Large intestine (tissue), 3 donors: ENCODE data around the gene HOXA11. TPM values are rescaled to one million over a fixed set of nuclear protein-coding genes. Genes with fewer than 3 reads are reported as not detected.

Source experiments
- DNase-seq, 2 donors: peaks; one replicate each; pipeline versions ENCODE4 v3.0.0 to v3.0.0-alpha.2; 2013
- H3K27ac ChIP-seq: one replicate; pipeline ENCODE4 v1.5.1; 2013; ENCODE audit warnings: low read length
- H3K27me3 ChIP-seq: 2 replicates; pipeline ENCODE4 v1.6.1; 2013; ENCODE audit warnings: low read length; ENCODE audit not compliant: control insufficient read depth, insufficient read depth
- H3K36me3 ChIP-seq: 2 replicates; pipeline ENCODE4 v1.6.1; 2013; ENCODE audit warnings: low read length; ENCODE audit not compliant: control insufficient read depth, insufficient read depth
- H3K4me1 ChIP-seq: one replicate; pipeline ENCODE4 v1.6.1; 2013; ENCODE audit warnings: low read length; ENCODE audit not compliant: control insufficient read depth, insufficient read depth
- H3K4me3 ChIP-seq: one replicate; pipeline ENCODE4 v1.5.1; 2013; ENCODE audit warnings: low read length
- H3K9me3 ChIP-seq: one replicate; pipeline ENCODE4 v1.6.1; 2013; ENCODE audit warnings: mild to moderate bottlenecking, low read depth, low read length, moderate library complexity; ENCODE audit not compliant: control insufficient read depth
- WGBS: methylation state at CpG from one replicate; pipeline ENCODE4 v1.1.5; 2013; ENCODE audit warnings: low lambda C conversion rate; ENCODE audit not compliant: insufficient coverage; 5-methylcytosine and 5-hydroxymethylcytosine counted together
- polyA plus RNA-seq: library from polyadenylated mRNA; unstranded; fragments of 120-200 nt; gene quantifications from one replicate; pipeline ENCODE4 v1.2.1, GENCODE V29; 2013

HOXA11 gene
- polyA plus RNA-seq, 1 donor = not detected

DNA sequence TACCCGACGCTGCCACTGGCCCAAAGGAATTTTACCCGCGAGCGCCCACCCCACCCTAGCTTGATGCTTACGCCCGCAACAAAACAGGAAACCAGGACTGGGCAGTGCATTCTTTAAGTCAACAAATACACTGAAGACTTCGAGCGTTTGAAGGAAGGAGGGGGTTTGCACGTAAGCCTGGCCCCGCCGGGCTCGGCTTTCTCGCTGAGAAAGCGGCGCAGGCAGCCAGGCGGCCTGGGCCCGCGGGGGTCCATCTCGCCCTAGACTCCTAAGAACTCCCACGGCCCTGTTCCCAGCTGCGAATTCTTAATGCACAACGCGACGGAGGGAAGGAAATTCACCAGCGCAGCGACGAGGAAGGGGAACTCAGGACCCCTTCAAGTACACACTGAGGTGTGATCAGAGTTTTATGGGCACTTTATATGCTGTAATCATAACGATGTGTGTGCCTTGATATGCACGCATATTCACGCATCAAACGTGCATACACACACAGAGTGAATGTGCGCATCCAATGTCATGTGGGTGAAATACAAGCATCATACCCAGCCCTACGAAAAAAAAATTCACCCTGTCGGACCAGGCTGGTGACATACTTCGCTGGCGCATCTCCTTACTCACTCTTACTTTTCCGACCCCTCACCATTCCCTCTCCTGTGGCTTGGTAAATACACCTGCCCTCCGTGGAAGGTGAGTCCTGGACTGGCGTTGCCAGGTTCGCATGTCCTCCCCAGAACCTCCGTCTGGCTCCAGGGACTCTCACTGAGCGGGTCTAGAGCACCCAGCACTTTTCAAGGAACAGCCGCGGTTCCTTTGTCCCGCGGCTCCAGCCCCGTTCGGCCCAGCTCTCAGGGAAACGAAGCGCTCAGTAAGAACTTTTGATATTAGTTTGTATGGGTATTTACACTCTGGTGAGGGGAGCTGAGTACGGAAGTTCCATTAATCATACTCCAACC is 20.6 kb upstream of the HOXA11 start:
- 0% methylated on average over 1 of the region's 52 CpGs for WGBS

DNA sequence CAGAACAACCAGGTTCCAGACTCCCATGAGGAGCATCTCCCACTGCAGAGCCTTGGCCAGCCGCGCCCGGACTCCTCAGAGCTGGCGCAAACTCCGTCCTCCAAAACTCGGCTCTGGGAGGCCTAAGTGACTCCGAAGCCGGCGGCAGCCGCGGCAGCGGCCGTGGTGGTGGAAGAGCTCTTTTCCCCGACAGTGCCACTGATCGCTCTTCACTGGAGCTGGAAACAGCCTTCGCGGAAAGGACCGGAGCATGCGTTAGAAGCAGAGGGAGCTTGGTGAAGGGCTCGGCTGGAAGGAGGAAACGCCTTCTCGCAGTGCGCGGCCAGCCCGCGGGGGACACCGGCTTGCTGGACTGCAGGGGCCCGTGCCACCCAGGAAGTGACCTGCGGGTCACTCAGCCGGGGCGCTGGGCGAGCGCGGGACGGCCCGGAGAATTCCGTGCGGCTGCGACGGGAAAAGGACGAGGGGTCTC is 19.9 kb upstream of the HOXA11 start:
- H3K27me3 ChIP-seq = peaks cover 98% of the 10 kb centered on the region
- peak in 1 of 2 donors; percentile 30 for DNase-seq
- H3K36me3 ChIP-seq = no peaks in the 10 kb centered on the region
- peaks cover 10% of the 10 kb centered on the region for H3K9me3 ChIP-seq
- no CpG with 5 or more reads among the region's 41 CpGs for whole genome bisulfite sequencing
- H3K4me1 ChIP-seq = peaks cover 27% of the 10 kb centered on the region
- H3K27ac ChIP-seq = no peak overlapping the region
- no peak overlapping the region for H3K4me3 ChIP-seq

More for the DNA sequence above, 20.6 kb upstream of the HOXA11 start:
- Histone ChIP-seq H3K27ac (no peak overlapping the region), H3K4me1 (peaks cover 30% of the 10 kb centered on the region), H3K27me3 (peaks cover 99% of the 10 kb centered on the region), H3K4me3 (no peak overlapping the region), H3K9me3 (peaks cover 10% of the 10 kb centered on the region), H3K36me3 (no peaks in the 10 kb centered on the region)
- no peak for DNase-seq

DNA sequence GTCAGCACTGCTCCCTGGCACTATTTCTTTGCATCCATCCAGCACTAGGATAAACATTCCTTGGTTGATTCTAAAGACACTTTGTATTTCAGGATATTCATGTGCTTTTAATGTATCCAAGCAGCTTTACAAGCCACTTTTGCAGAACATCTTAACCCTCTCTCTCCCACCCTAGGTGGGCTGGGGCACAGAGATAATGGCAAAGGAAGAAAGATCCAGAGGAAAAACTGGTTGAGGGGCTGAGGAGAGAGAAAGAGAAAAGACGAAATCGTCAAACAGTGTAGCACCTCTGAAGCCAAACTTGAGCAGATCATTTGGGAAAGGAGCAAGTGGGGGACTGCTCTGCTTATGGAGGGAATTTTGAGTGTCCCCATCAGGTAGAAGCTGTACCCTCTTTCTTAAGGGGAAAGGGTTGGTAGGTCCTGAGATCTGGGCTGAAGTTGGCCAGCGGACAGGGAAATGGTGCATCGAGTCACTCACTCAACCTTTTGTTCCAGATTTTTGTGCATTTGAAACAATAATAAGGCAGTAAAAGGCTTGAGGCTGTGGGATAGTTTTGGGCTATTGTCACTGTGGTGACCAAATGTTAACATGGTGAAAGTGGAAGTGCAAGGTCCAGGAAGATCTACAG is 19.0 kb upstream of the HOXA11 start:
- no CpG with 5 or more reads among the region's 4 CpGs for WGBS
- peaks cover 94% of the 10 kb centered on the region for H3K27me3 ChIP-seq
- H3K4me1 ChIP-seq = peaks cover 20% of the 10 kb centered on the region
- H3K9me3 ChIP-seq = peaks cover 11% of the 10 kb centered on the region
- H3K4me3 ChIP-seq = no peak overlapping the region
- no peaks in the 10 kb centered on the region for H3K36me3 ChIP-seq
- H3K27ac ChIP-seq = no peak overlapping the region
- no peak for DNase-seq

DNA sequence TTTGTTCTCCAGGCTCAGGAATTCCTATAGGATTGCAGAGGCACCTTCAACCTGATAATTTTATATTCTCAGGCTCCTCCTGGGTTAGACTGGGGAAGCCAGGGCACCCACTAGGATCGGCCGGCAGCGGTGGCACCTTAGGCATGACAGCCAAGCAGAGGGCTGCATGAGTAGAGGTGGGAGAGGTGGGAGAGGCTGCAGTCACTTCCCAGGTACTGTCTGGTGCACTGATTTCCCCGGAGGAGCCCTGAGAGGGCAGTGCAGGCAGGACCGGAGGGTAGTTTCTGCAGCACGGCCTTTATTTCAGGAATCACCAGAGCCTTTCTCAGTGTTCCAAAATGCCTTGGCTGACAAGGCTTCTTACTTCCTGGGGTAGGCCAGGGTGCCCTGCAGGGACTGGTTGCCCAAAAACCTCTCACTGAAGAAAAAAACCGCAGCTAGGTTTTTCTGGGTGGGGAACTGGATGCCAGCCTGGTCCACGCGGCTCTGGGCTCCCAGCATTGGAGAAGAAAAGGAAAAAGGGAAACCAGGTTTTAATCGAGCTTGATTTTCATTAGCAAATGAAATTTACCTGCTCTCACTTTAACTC is 18.4 kb upstream of the HOXA11 start:
- no peak overlapping the region for H3K27ac ChIP-seq
- no peak for DNase-seq
- no peaks in the 10 kb centered on the region for H3K36me3 ChIP-seq
- H3K4me1 ChIP-seq = peaks cover 20% of the 10 kb centered on the region
- WGBS = no CpG with 5 or more reads among the region's 10 CpGs
- H3K4me3 ChIP-seq = no peak overlapping the region
- H3K9me3 ChIP-seq = peaks cover 15% of the 10 kb centered on the region
- H3K27me3 ChIP-seq = peaks cover 94% of the 10 kb centered on the region

DNA sequence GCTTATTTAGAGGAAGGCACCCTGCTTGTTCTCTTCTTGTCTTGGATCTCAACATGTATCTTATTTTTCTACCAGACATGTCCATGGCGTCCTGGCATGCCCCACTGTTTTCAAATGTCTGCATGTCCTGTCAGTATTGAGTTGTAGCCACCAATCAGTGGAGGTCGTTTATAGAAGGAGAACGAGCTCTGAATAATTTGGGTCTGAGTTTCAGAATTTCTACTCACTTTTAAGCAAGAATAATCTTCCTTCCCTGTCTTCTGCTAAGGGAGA is 17.8 kb upstream of the HOXA11 start:
- no peak overlapping the region for H3K4me3 ChIP-seq
- H3K36me3 ChIP-seq = no peaks in the 10 kb centered on the region
- H3K9me3 ChIP-seq = peaks cover 15% of the 10 kb centered on the region
- H3K27me3 ChIP-seq = peaks cover 94% of the 10 kb centered on the region
- DNase-seq = no peak
- no CpG with 5 or more reads among the region's 3 CpGs for WGBS
- H3K27ac ChIP-seq = no peak overlapping the region
- peaks cover 20% of the 10 kb centered on the region for H3K4me1 ChIP-seq

DNA sequence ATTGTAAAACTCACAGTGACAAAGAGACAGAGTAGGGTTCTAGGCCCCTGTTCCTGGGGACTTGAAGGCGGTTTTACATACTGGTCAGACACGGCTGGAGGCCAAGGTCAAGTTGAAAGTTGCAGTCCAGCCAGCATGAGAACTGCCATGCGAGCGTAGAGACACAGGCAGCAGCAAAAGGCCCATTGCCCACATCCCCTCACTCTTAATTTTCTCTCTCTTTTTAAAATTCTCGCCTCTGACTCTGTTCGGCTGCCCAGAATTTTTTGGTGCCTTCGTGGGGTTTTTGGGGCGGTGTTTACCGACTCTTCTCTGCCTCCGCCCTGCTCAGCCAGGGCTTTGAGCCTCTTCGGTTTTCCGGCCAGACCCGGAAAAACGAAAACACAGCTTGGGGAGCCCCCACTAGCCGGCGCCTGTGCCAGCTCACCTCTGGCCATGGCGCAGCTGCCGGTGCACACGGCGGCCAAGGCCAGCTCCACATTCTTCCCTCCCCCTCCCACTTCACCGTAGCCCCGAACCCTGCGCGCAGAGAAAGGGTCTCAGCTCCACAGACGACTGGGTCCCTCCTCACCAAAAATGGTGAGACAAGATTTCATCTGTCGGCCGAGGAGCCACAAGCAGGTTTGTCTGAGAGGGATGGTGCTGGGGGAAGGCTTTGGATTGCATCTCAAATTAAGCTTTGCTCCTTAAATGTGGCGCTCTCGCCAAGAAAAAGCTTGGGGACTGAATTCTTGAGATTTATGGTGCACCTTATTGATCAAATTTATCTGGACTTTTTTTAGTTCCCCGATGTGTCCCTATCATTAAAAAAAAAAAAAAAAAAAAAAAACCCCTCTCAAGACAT is 17.2 kb upstream of the HOXA11 start:
- H3K4me3 ChIP-seq = no peak overlapping the region
- H3K4me1 ChIP-seq = peaks cover 20% of the 10 kb centered on the region
- no CpG with 5 or more reads among the region's 30 CpGs for whole genome bisulfite sequencing
- H3K27ac ChIP-seq = no peak overlapping the region
- no peaks in the 10 kb centered on the region for H3K36me3 ChIP-seq
- DNase-seq = no peak
- H3K9me3 ChIP-seq = peaks cover 15% of the 10 kb centered on the region
- peaks cover 95% of the 10 kb centered on the region for H3K27me3 ChIP-seq

DNA sequence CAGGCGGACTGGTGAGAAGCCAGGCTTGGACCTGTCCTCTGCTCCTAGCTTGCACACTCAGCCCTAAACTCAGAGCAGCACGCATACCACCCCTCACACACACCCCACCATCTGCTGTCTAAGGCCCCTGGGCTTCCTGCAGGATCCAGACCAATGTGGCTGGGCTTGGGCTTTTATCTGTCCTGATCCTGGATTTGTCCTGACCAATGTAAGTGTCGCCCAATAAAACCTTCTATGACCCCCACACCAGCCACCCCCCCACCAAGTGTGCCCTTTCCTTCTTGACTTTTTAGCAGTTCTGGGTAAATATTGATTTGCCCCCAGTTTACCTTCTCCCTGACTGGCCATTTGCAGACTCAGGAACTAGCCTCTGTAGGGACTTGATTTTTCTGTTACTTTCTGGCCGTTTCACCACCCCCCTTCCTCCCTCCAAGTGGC is 16.6 kb upstream of the HOXA11 start:
- Histone ChIP-seq H3K27ac (no peak overlapping the region), H3K36me3 (no peaks in the 10 kb centered on the region), H3K4me1 (peaks cover 20% of the 10 kb centered on the region), H3K9me3 (peaks cover 15% of the 10 kb centered on the region), H3K4me3 (no peak overlapping the region), H3K27me3 (peaks cover 91% of the 10 kb centered on the region)
- WGBS = 20% methylated on average over 1 of the region's 4 CpGs
- DNase-seq = no peak

DNA sequence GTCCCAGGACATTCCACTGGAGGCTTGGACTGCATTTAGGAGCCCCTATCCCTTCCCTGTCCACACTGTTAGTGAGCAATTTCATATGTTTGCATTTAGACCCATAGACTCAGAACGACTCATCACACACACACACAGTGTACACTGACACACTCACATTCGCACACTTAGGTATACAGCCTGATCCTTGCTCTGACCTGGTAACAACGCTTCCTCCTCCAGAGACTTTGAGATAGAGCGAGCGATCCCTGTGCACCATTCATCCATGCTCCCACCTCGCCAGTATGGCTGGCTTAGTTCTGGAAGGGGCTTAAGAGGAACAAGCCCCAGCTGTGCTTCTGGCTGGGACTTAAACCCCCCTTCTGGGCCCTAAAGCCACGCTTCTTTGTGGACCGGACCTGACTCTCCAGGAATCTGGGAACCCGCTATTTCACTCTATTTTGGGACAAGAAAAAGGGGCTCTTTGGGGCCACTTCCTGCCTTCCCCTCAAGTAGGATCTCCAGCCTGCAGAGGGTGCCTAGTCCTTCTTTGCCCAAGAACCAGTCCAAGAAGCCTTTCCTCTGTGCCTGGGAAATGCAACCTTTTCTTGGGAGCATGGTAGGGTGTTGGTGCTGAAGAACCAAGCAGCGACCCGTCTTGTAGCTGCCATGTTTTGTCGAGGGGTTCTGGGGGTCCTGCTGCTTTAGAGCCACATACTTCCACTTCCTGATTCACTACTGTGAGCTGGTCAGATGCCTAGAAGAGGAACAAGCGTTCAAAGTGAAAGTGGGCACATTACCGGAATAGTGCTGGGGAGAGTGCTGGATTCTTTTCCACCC is 15.9 kb upstream of the HOXA11 start:
- Histone ChIP-seq H3K9me3 (peaks cover 15% of the 10 kb centered on the region), H3K27me3 (peaks cover 89% of the 10 kb centered on the region), H3K36me3 (no peaks in the 10 kb centered on the region), H3K27ac (no peak overlapping the region), H3K4me1 (peaks cover 20% of the 10 kb centered on the region), H3K4me3 (no peak overlapping the region)
- WGBS = no CpG with 5 or more reads among the region's 14 CpGs
- DNase-seq = no peak

DNA sequence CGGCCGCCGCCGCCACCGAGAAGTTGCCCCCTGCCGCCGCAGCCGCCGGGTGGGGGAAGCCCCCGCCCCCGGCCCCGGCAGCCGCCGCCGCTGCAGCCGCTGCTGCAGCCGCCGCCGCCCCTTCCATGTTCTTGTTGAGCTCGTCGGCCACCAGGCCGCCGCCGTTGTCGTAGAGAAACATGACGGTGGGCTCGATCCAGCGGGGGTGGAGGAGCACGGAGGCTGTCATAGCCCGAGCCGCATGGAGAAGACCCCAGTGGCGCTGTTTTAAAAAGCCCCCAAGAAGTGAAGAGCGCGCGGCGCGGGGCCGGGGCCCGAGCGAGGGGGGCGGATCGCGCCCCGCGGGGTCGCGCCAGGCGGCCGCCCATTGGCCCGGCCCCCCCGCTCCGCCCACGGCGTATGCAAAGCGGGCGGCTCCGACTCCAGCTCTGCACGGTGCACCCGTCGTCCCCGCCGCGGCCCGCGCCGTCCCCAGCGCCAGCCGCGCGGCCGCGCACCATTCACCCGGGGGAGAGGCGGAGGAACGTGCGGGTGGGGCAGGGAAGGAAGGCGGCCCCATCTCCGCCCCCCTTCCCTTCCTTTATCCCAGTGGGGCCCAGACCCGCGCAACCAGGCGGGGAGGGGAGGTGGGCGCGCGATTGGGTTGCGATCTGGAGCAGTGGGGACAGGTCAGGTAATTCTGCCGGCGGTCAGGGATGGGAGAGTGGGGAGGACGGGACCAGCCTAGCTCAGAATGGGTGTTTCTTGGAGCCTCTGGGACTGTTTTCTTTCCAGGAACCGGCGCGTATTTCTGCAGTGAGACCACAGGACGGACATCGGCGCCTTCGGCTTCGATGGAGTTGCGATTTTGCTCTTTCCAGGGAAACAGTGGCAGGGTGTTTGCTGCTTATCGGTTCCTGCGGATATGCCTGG is 15.1 kb upstream of the HOXA11 start, which contains the start of gene HOXA13:
HOXA13 (minus strand) TSS at position 243 of the 912 bp plus-strand sequence; CDS start at position 229, 14 bp downstream.
- H3K27me3 ChIP-seq = peaks cover 88% of the 10 kb centered on the region
- no peak for DNase-seq

More for the DNA sequence above, 15.1 kb upstream of the HOXA11 start, which contains the start of gene HOXA13:
- Histone ChIP-seq H3K4me1 (peaks cover 17% of the 10 kb centered on the region), H3K4me3 (peak within 1 kb of the TSS; percentile 8), H3K36me3 (no peaks in the 10 kb centered on the region), H3K27ac (no peak within 1 kb of the TSS), H3K9me3 (peaks cover 12% of the 10 kb centered on the region)
- WGBS = no CpG with 5 or more reads among the region's 99 CpGs
